ENCODE data around the gene TOR1AIP2.

DNA sequence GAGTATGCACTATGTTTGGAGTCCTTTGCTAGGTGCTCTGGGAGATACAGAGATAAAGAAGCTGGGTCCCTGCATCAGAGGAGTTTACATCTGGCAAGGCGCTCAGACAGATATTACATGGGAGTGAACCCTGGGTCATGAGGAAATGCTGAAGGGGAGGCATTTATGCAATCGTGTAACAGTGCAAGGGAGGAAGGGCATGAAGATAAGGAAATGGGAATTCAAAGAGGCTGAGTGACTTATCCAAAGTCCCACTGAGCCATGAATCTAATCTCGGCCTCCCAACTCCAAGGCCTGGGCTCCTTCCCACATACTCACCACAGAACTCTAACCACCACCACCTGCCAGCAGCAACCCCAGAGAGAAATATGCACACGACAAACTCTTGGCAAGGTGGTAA, 82.9 kb downstream of the TOR1AIP2 start:
- TF ChIP-seq TCF12 (IDR thresholded peaks at IDR 0.05) (no peak), RCOR1 (IDR thresholded peaks at IDR 0.05; ENCODE audit: low read length) (peak; percentile 77; the same call in 1 of the 2 replicates), NRF1 (IDR thresholded peaks at IDR 0.05; ENCODE audit: low read depth, low read length) (no peak), CHD2 (IDR thresholded peaks at IDR 0.05; ENCODE audit: low read length, partially characterized antibody) (peak; percentile 41), CTCF (IDR thresholded peaks at IDR 0.05) (no peak), TEAD4 (IDR thresholded peaks at IDR 0.05; ENCODE audit: borderline replicate concordance, insufficient read depth) (no peak), USF2 (IDR thresholded peaks at IDR 0.05; ENCODE audit: borderline replicate concordance, low read depth, low read length) (no peak), GABPA (IDR thresholded peaks at IDR 0.05; ENCODE audit: low read depth) (no peak)

Measured in SK-N-SH (cell line).